NCI-H748 (cell line): ENCODE results near the gene RSPH10B2.
"Not testable (repeated sequence)": the region's sequence is repeated elsewhere in the genome, so short reads cannot be mapped to it uniquely, and the experiment has no call there.

Source experiments
- DNase-seq: peaks from one replicate; lab custom pipeline; 2025; ENCODE audit not compliant: unreplicated experiment; lab: John Stamatoyannopoulos, UW

Gene RSPH10B2

GRCh38 chr7:6842278-6842921 is 88.5 kb downstream of the RSPH10B2 start:
- DNase-seq = not testable (repeated sequence)

DNA sequence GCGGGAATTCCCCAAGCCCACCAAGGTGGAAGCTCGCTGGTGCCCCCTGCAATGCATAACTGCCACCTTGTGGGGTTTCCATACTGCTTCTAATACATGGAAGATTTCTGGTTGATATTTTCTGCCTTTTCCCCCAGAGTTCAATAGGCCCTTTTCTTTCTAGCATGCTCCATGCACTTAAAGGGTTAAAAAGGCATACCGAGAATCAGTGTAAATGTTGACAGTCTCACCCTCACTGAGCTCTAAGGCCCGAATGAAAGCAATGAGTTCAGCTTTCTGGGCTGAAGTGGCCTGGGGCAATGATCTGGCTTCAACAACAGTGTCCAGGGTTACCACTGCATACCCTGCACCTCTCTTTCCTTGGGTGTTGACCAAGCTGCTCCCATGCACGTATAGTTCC is 89.2 kb downstream of the RSPH10B2 start:
- not testable (repeated sequence) for DNase-seq

- DNase-seq = not testable (repeated sequence)
Observed at GRCh38 chr7:6843654-6844053, 89.8 kb downstream of the RSPH10B2 start.

GRCh38 chr7:6845971-6846449 is 92.1 kb downstream of the RSPH10B2 start:
- DNase-seq = peak; percentile 46

DNA sequence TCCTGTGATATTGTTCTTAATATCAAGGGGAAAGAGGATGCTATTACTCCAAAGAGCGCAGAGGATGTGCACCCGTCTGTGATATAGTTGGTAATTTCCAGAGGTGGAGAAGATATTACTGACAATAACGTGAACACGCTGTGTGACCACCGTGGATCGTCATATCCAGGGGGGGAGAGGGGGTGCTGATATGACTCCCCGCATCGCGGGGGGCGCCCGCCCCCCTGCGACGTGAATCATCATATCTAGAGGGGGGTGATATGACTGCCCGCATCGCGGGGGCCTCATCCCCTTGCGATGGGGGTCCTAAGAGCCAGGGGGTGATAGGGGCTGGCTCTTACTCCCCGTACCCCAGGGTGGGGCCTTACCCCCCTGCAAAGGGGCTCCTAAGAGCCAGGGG is 93.8 kb downstream of the RSPH10B2 start:
- DNase-seq = not testable (repeated sequence)
